NB4 (cell line): ENCODE results near the gene PCYT2.

Experiments used
- POLR2A ChIP-seq: IDR thresholded peaks from 2 replicates; pipeline ENCODE4 v1.6.1; 2011; ENCODE audit warnings: mild to moderate bottlenecking; ENCODE audit not compliant: insufficient read length; ENCODE audit errors: extremely low read depth
- TF ChIP-seq, protein P1 (sequence below): IDR thresholded peaks from one replicate; pipeline ENCODE4 v1.5.1; 2012; ENCODE audit warnings: low read depth, low read length

DNA sequence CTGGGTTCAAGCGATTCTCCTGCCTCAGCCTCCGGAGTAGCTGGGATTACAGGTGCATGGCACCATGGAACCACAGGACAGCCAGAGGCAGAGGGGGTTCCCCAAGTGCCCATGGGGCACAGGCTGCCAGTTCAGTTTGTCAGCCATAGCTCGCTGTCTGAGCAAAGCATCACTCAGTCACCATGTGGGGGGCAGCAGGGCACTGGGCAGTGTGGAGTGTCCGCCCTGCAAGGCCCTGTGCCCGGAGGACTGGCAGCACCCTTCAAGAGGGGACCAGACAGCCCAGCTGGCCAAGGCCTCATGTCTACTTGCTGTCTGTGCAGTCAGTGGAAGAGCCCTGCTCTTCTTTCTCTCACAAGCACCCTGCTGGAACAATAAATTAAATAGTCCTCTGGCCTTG lies 26.2 kb downstream of the PCYT2 start:
- no peak for TF ChIP-seq POLR2A
- TF ChIP-seq, protein P1, sequence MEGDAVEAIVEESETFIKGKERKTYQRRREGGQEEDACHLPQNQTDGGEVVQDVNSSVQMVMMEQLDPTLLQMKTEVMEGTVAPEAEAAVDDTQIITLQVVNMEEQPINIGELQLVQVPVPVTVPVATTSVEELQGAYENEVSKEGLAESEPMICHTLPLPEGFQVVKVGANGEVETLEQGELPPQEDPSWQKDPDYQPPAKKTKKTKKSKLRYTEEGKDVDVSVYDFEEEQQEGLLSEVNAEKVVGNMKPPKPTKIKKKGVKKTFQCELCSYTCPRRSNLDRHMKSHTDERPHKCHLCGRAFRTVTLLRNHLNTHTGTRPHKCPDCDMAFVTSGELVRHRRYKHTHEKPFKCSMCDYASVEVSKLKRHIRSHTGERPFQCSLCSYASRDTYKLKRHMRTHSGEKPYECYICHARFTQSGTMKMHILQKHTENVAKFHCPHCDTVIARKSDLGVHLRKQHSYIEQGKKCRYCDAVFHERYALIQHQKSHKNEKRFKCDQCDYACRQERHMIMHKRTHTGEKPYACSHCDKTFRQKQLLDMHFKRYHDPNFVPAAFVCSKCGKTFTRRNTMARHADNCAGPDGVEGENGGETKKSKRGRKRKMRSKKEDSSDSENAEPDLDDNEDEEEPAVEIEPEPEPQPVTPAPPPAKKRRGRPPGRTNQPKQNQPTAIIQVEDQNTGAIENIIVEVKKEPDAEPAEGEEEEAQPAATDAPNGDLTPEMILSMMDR, result no peak
